ENCODE results near the gene ANKRD65. TPM values are rescaled to one million over a fixed set of nuclear protein-coding genes. Genes with fewer than 3 reads are reported as not detected.
"Not testable (repeated sequence)": the region's sequence is repeated elsewhere in the genome, so short reads cannot be mapped to it uniquely, and the experiment has no call there.

ANKRD65 gene
- total and polyA plus RNA-seq, 4 donors = 13.5 to 54.2 (median 31.9) TPM

DNA sequence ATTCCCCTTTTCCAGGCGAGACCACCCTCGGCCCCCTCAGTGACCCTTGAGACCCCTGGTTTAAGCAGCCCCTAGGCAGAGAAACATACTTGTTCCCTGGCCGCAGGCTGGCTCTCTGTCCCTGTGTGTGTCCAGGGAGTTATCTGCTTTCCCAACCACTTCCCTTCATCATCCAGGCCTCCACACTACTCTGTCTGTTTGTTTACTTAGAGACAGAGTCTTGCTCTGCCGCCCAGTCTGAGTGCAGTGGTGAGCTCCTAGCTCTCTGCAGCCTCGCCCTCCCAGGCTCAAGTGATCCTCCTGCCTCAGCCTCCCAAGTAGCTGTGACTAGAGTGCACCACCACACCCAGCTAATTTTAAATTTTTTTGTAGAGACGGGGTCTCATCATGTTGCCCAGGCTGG is 8.6 kb upstream of the ANKRD65 start:
- Histone ChIP-seq H3K27ac (ENCODE audit: low read depth in 1 of 2, low read length in 1 of 2) (peak overlapping the region in 1 of 2 donors; percentile 66), H3K9me3 (ENCODE audit: control insufficient read depth in 4 of 4, insufficient read depth in 3 of 4, low read length in 3 of 4) (no peaks in the 10 kb centered on the region), H3K9ac (ENCODE audit: insufficient read depth in 1 of 2, low read length in 2 of 2) (peak overlapping the region in 1 of 2 donors; percentile 3), H3K36me3 (ENCODE audit: control insufficient read depth in 4 of 4, insufficient read depth in 4 of 4, low read length in 4 of 4) (no peaks in the 10 kb centered on the region), H3K4me1 (ENCODE audit: control insufficient read depth in 5 of 5, insufficient read depth in 5 of 5, low read length in 5 of 5) (peaks cover 0 to 57% (median 36%) of the 10 kb centered on the region in 5 donors), H3K4me3 (no peak overlapping the region), H3K27me3 (ENCODE audit: control insufficient read depth in 3 of 3, insufficient read depth in 3 of 3, low read length in 2 of 3) (no peaks in the 10 kb centered on the region)
- ATAC-seq (ENCODE audit: insufficient read depth, low FRiP score) = no peak
- DNase-seq = peak in 1 of 3 donors; percentile 61
- WGBS, 2 donors = 56 to 74% methylated on average over 6 of the region's 6 CpGs
- TF ChIP-seq, protein P1, sequence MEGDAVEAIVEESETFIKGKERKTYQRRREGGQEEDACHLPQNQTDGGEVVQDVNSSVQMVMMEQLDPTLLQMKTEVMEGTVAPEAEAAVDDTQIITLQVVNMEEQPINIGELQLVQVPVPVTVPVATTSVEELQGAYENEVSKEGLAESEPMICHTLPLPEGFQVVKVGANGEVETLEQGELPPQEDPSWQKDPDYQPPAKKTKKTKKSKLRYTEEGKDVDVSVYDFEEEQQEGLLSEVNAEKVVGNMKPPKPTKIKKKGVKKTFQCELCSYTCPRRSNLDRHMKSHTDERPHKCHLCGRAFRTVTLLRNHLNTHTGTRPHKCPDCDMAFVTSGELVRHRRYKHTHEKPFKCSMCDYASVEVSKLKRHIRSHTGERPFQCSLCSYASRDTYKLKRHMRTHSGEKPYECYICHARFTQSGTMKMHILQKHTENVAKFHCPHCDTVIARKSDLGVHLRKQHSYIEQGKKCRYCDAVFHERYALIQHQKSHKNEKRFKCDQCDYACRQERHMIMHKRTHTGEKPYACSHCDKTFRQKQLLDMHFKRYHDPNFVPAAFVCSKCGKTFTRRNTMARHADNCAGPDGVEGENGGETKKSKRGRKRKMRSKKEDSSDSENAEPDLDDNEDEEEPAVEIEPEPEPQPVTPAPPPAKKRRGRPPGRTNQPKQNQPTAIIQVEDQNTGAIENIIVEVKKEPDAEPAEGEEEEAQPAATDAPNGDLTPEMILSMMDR (IDR thresholded peaks at IDR 0.05; ENCODE audit: control extremely low read depth, extremely low read depth) = no peak

DNA sequence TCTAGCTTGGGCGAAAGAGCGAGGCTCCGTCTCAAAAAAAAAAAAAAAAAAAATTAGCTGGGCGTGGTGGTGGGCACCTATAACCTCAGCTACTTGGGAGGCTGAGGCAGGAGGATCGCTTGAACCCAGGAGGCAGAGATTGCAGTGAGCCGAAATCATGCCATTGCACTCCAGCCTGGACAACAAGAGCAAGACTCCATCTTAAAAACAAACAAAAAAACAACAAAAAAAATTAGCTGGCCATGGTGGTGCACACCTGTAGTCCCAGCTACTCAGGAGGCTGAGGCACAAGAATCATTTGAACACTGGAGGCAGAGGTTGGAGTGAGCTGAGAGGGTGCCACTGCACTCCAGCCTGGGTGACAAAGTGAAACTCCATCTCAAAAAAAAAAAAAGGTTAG is 7.9 kb upstream of the ANKRD65 start:
- not testable (repeated sequence) for H3K36me3 ChIP-seq (ENCODE audit: control insufficient read depth in 4 of 4, insufficient read depth in 4 of 4, low read length in 4 of 4); DNase-seq; H3K27me3 ChIP-seq (ENCODE audit: control insufficient read depth in 3 of 3, insufficient read depth in 3 of 3, low read length in 2 of 3); H3K9ac ChIP-seq (ENCODE audit: insufficient read depth in 1 of 2, low read length in 2 of 2); H3K9me3 ChIP-seq (ENCODE audit: control insufficient read depth in 4 of 4, insufficient read depth in 3 of 4, low read length in 3 of 4); H3K4me3 ChIP-seq; H3K27ac ChIP-seq (ENCODE audit: low read depth in 1 of 2, low read length in 1 of 2); ATAC-seq (ENCODE audit: insufficient read depth, low FRiP score)
- H3K4me1 ChIP-seq (ENCODE audit: control insufficient read depth in 5 of 5, insufficient read depth in 5 of 5, low read length in 5 of 5) = peaks cover 0 to 50% (median 29%) of the 10 kb centered on the region in 5 donors
- 92 to 95% methylated on average over 6 of the region's 6 CpGs for WGBS, 2 donors

DNA sequence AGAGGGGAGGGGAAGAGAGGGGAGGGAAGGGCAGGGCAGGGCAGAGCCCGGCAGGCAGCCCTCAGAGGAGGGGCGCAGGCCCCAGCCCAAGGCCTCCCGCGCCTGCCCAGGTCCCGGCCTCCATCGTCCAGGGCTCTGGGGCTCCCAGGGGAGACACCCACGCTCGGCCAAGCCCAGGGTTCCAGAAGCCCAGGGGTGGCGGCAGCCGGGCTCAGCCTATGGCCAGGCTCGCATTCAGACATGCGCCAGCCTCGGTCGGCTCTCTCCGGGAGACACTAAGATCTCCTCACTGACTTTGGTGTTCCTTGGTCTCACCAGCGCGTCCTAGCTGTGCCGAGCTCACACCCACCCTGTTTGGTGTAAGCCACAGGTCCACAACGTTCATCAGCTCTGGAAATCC is 7.1 kb upstream of the ANKRD65 start:
- Histone ChIP-seq H3K27me3 (ENCODE audit: control insufficient read depth in 3 of 3, insufficient read depth in 3 of 3, low read length in 2 of 3) (no peaks in the 10 kb centered on the region), H3K9me3 (ENCODE audit: control insufficient read depth in 4 of 4, insufficient read depth in 3 of 4, low read length in 3 of 4) (no peaks in the 10 kb centered on the region), H3K4me1 (ENCODE audit: control insufficient read depth in 5 of 5, insufficient read depth in 5 of 5, low read length in 5 of 5) (peaks cover 0 to 42% (median 26%) of the 10 kb centered on the region in 5 donors), H3K36me3 (ENCODE audit: control insufficient read depth in 4 of 4, insufficient read depth in 4 of 4, low read length in 4 of 4) (no peaks in the 10 kb centered on the region), H3K27ac (ENCODE audit: low read depth in 1 of 2, low read length in 1 of 2) (no peak overlapping the region), H3K9ac (ENCODE audit: insufficient read depth in 1 of 2, low read length in 2 of 2) (no peak overlapping the region), H3K4me3 (no peak overlapping the region)
- DNase-seq = no peak
- ATAC-seq (ENCODE audit: insufficient read depth, low FRiP score) = no peak
- TF ChIP-seq, protein P1 (IDR thresholded peaks at IDR 0.05; ENCODE audit: control extremely low read depth, extremely low read depth) = no peak
- WGBS, 2 donors = 81 to 84% methylated on average over 19 of the region's 19 CpGs

DNA sequence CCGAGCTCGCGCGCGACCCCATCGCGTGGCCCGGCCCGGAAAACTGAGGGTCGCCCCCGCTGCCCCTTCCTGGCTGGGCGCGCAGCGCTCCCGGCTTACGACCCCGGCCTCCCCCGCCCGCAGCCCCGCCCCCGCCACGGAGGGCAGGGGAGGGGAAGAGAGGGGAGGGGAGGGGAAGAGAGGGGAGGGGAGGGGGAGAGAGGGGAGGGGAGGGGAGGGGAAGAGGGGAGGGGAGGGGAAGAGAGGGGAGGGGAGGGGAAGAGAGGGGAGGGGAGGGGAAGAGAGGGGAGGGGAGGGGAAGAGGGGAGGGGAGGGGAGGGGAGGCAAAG is 6.7 kb upstream of the ANKRD65 start:
- WGBS, 2 donors = 3% methylated on average over 14 of the region's 22 CpGs; no CpG with 5 or more reads in 1 of the 2 donors
- Histone ChIP-seq H3K9me3 (ENCODE audit: control insufficient read depth in 4 of 4, insufficient read depth in 3 of 4, low read length in 3 of 4) (no peaks in the 10 kb centered on the region), H3K36me3 (ENCODE audit: control insufficient read depth in 4 of 4, insufficient read depth in 4 of 4, low read length in 4 of 4) (no peaks in the 10 kb centered on the region), H3K4me1 (ENCODE audit: control insufficient read depth in 5 of 5, insufficient read depth in 5 of 5, low read length in 5 of 5) (peaks cover 0 to 39% (median 25%) of the 10 kb centered on the region in 5 donors), H3K27me3 (ENCODE audit: control insufficient read depth in 3 of 3, insufficient read depth in 3 of 3, low read length in 2 of 3) (no peaks in the 10 kb centered on the region), H3K4me3 (no peak overlapping the region), H3K27ac (ENCODE audit: low read depth in 1 of 2, low read length in 1 of 2) (no peak overlapping the region), H3K9ac (ENCODE audit: insufficient read depth in 1 of 2, low read length in 2 of 2) (no peak overlapping the region)
- DNase-seq = no peak
- TF ChIP-seq, protein P1 (IDR thresholded peaks at IDR 0.05; ENCODE audit: control extremely low read depth, extremely low read depth) = no peak
- no peak for ATAC-seq (ENCODE audit: insufficient read depth, low FRiP score)
